Measurements from ENCODE around the gene MAD2L2. TPM values are rescaled to one million over a fixed set of nuclear protein-coding genes. Genes with fewer than 3 reads are reported as not detected.

The MAD2L2 gene
- total RNA-seq, 1 donor from 2014 or later, result 111 TPM

GRCh38 chr1:11671205-11671543, 9.8 kb downstream of the MAD2L2 start:
- Mint-ChIP-seq H3K4me3 (no peak overlapping the region), H3K27me3 (ENCODE audit: low read depth) (no peaks in the 10 kb centered on the region), H3K27ac (ENCODE audit: unreplicated experiment) (no peak overlapping the region), H3K9me3 (no peaks in the 10 kb centered on the region), H3K36me3 (ENCODE audit: low read depth) (peaks cover 2% of the 10 kb centered on the region), H3K4me1 (peaks cover 5% of the 10 kb centered on the region)
- DNase-seq (ENCODE audit: low read depth, low spot score), result no peak
- no peak for TF ChIP-seq CTCF (conservative IDR thresholded peaks at IDR 0.05)

- Mint-ChIP-seq H3K36me3 (ENCODE audit: low read depth) (peaks cover 2% of the 10 kb centered on the region), H3K27ac (ENCODE audit: unreplicated experiment) (no peak overlapping the region), H3K9me3 (no peaks in the 10 kb centered on the region), H3K4me1 (peaks cover 5% of the 10 kb centered on the region), H3K27me3 (ENCODE audit: low read depth) (peaks cover under 1% of the 10 kb centered on the region), H3K4me3 (no peak overlapping the region)
- no peak for TF ChIP-seq CTCF (conservative IDR thresholded peaks at IDR 0.05)
- DNase-seq (ENCODE audit: low read depth, low spot score), result no peak
Measured at GRCh38 chr1:11670747-11671146, 10.2 kb downstream of the MAD2L2 start.

- TF ChIP-seq CTCF (conservative IDR thresholded peaks at IDR 0.05), result no peak
- Mint-ChIP-seq H3K27me3 (ENCODE audit: low read depth) (peaks cover 9% of the 10 kb centered on the region), H3K27ac (ENCODE audit: unreplicated experiment) (no peak overlapping the region), H3K4me1 (peaks cover 5% of the 10 kb centered on the region), H3K4me3 (no peak overlapping the region), H3K9me3 (no peaks in the 10 kb centered on the region), H3K36me3 (ENCODE audit: low read depth) (peaks cover 2% of the 10 kb centered on the region)
- DNase-seq (ENCODE audit: low read depth, low spot score), result no peak
Measured at GRCh38 chr1:11668516-11668915, 12.4 kb downstream of the MAD2L2 start.

- H3K4me3 Mint-ChIP-seq, result peak overlapping the region; percentile 84
- H3K27ac Mint-ChIP-seq (ENCODE audit: unreplicated experiment), result no peak overlapping the region
- DNase-seq (ENCODE audit: low read depth, low spot score), result no peak
- peaks cover 5% of the 10 kb centered on the region for H3K4me1 Mint-ChIP-seq
- peaks cover 22% of the 10 kb centered on the region for H3K27me3 Mint-ChIP-seq (ENCODE audit: low read depth)
- H3K9me3 Mint-ChIP-seq, result no peaks in the 10 kb centered on the region
- no peaks in the 10 kb centered on the region for H3K36me3 Mint-ChIP-seq (ENCODE audit: low read depth)
- no peak for TF ChIP-seq CTCF (conservative IDR thresholded peaks at IDR 0.05)
Measured at GRCh38 chr1:11664336-11665065, 16.4 kb downstream of the MAD2L2 start.

GRCh38 chr1:11661103-11661502, 19.8 kb downstream of the MAD2L2 start:
- Mint-ChIP-seq H3K9me3 (no peaks in the 10 kb centered on the region), H3K4me3 (peak overlapping the region; percentile 49), H3K4me1 (no peaks in the 10 kb centered on the region), H3K27ac (ENCODE audit: unreplicated experiment) (no peak overlapping the region), H3K27me3 (ENCODE audit: low read depth) (peaks cover 24% of the 10 kb centered on the region), H3K36me3 (ENCODE audit: low read depth) (no peaks in the 10 kb centered on the region)
- no peak for TF ChIP-seq CTCF (conservative IDR thresholded peaks at IDR 0.05)
- DNase-seq (ENCODE audit: low read depth, low spot score), result no peak
